Measurements from ENCODE around the gene CABP2.
A peak's percentile ranks its signal among the peaks of the same experiment; 100 is the strongest.

Gene CABP2

GRCh38 chr11:67510023-67510345 lies 13.3 kb downstream of the CABP2 start:
- Histone ChIP-seq H3K36me3 (no peaks in the 10 kb centered on the region), H3K27ac (no peak overlapping the region), H3K4me2 (no peak overlapping the region), H3K4me1 (peaks cover 33% of the 10 kb centered on the region), H3K27me3 (no peaks in the 10 kb centered on the region), H4K20me1 (peaks cover 17% of the 10 kb centered on the region), H3K9ac (no peak overlapping the region), H3K9me3 (no peaks in the 10 kb centered on the region), H3K4me3 (no peak overlapping the region)
- no peak for TF ChIP-seq Cebpa-rat (IDR thresholded peaks at IDR 0.05)

- Histone ChIP-seq H3K27ac (peak overlapping the region; percentile 85), H3K9me3 (no peaks in the 10 kb centered on the region), H4K20me1 (peaks cover 30% of the 10 kb centered on the region), H3K4me1 (peaks cover 38% of the 10 kb centered on the region), H3K4me3 (peak overlapping the region; percentile 82), H3K9ac (peak overlapping the region; percentile 82), H3K27me3 (peaks cover 4% of the 10 kb centered on the region; the same call in 1 of the 2 replicates), H3K36me3 (no peaks in the 10 kb centered on the region), H3K4me2 (peak overlapping the region; percentile 90)
- no peak for TF ChIP-seq Cebpa-rat (IDR thresholded peaks at IDR 0.05)
Observed at GRCh38 chr11:67508486-67509121, 14.6 kb downstream of the CABP2 start.

GRCh38 chr11:67507864-67508485 lies 15.3 kb downstream of the CABP2 start, which contains the start of gene CDK2AP2:
TSS of gene CDK2AP2 (minus strand) at chr11:67508162. CDS start at chr11:67508082, 80 bp downstream.
- peak within 1 kb of the TSS; percentile 85 for H3K27ac ChIP-seq
- H4K20me1 ChIP-seq = peaks cover 37% of the 10 kb centered on the region
- H3K4me1 ChIP-seq = peaks cover 45% of the 10 kb centered on the region
- peak within 1 kb of the TSS; percentile 82 for H3K4me3 ChIP-seq
- H3K4me2 ChIP-seq = peak within 1 kb of the TSS; percentile 94
- H3K36me3 ChIP-seq = peaks cover 3% of the 10 kb centered on the region; the same call in 1 of the 2 replicates
- H3K9me3 ChIP-seq = no peaks in the 10 kb centered on the region
- peaks cover 9% of the 10 kb centered on the region; the same call in 1 of the 2 replicates for H3K27me3 ChIP-seq
- peak within 1 kb of the TSS; percentile 82 for H3K9ac ChIP-seq
- no peak for TF ChIP-seq Cebpa-rat (IDR thresholded peaks at IDR 0.05)

DNA sequence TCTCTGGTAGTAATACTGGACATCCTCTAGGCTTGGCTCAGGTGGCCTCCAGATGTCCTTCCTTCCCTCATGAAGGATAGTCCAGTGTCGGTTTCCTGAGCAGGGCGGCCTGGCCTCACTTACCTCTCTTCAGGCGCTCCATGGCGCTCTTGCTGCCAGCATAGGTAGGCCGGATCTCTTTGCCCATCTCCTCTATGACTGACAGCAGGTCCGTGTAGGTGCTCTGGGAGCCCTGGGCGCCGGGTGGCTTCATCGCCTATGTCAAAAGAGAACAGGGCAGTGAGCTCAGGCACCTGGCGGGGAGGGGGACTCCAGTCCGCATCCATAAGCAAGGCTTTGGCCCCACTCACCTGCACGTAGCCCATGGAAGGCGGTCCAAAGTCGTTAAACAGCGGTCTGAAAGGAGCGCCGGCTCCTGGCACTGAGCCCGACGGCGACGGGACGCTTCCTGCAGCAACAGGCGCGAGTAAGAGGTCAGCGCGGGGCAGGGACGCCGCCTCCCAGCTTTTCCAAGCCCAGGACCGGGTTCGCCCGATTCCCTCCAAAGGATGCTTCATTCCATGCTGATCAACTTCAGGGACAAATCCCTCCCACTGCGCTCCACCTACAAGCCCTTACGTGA lies 15.9 kb downstream of the CABP2 start:
- Histone ChIP-seq H3K4me2 (peak overlapping the region; percentile 94), H3K4me3 (peak overlapping the region; percentile 82), H4K20me1 (peaks cover 43% of the 10 kb centered on the region), H3K4me1 (peaks cover 51% of the 10 kb centered on the region), H3K36me3 (peaks cover 9% of the 10 kb centered on the region), H3K27me3 (peaks cover 9% of the 10 kb centered on the region; the same call in 1 of the 2 replicates), H3K9me3 (no peaks in the 10 kb centered on the region), H3K9ac (peak overlapping the region; percentile 81), H3K27ac (peak overlapping the region; percentile 67; the same call in 1 of the 2 replicates)
- TF ChIP-seq Cebpa-rat (IDR thresholded peaks at IDR 0.05) = no peak

DNA sequence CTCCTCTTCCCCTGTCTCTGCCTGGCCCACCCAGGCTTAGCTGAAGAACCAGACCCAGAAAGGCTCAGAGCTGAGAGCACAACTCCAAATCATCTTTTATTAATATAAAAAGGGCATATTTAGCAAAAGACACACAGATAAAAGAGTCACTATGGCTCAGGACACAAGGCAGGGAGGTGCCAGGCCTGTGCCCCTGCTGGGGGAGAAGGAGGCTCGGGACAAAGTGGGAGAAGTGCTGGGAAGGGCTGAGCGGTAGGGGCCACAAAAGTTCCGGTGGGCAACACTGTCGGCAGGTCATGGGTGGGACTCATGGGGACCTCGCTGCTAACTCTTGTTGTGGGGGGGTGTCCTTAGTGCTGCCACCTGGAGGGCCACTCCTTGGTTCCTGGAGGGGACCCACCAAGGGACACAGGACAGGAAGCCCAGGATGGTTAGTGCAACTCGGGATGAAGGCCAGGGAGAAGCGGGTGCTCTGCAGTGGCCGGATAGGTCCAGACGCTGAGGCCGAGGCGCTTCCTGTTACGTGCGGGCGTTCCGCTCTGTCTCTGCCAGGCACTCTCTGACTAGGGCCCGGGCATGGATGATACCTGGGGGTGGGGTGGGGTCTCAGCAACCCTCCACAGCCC lies 16.7 kb downstream of the CABP2 start:
- Histone ChIP-seq H3K4me1 (peaks cover 55% of the 10 kb centered on the region), H3K4me2 (peak overlapping the region; percentile 94), H3K27me3 (peaks cover 9% of the 10 kb centered on the region; the same call in 1 of the 2 replicates), H3K36me3 (peaks cover 17% of the 10 kb centered on the region), H3K4me3 (peak overlapping the region; percentile 82; the same call in 1 of the 2 replicates), H3K9ac (peak overlapping the region; percentile 81), H3K27ac (0 out of 2 replicates have a peak overlapping the region, but pooled peaks have one; percentile 22), H3K9me3 (no peaks in the 10 kb centered on the region), H4K20me1 (peaks cover 51% of the 10 kb centered on the region)
- no peak for TF ChIP-seq Cebpa-rat (IDR thresholded peaks at IDR 0.05)

GRCh38 chr11:67505605-67506396 lies 17.4 kb downstream of the CABP2 start:
- H3K9me3 ChIP-seq = no peaks in the 10 kb centered on the region
- H3K4me3 ChIP-seq = peak overlapping the region; percentile 81
- H3K4me2 ChIP-seq = peak overlapping the region; percentile 94
- H3K27ac ChIP-seq = peak overlapping the region; percentile 66
- peaks cover 24% of the 10 kb centered on the region for H3K36me3 ChIP-seq
- peaks cover 9% of the 10 kb centered on the region; the same call in 1 of the 2 replicates for H3K27me3 ChIP-seq
- H4K20me1 ChIP-seq = peaks cover 51% of the 10 kb centered on the region
- no peak for TF ChIP-seq Cebpa-rat (IDR thresholded peaks at IDR 0.05)
- peaks cover 59% of the 10 kb centered on the region for H3K4me1 ChIP-seq
- H3K9ac ChIP-seq = peak overlapping the region; percentile 81

GRCh38 chr11:67504950-67505581 lies 18.2 kb downstream of the CABP2 start, which contains the start of gene PITPNM1:
TSS of gene PITPNM1 (minus strand) at chr11:67505363. CDS start at chr11:67504180, 1,183 bp downstream.
- Histone ChIP-seq H3K9ac (peak within 1 kb of the TSS; percentile 81), H3K4me2 (peak within 1 kb of the TSS; percentile 94), H3K4me1 (peaks cover 67% of the 10 kb centered on the region), H3K9me3 (no peaks in the 10 kb centered on the region), H4K20me1 (peaks cover 51% of the 10 kb centered on the region), H3K36me3 (peaks cover 28% of the 10 kb centered on the region), H3K4me3 (peak within 1 kb of the TSS; percentile 81), H3K27me3 (peaks cover 9% of the 10 kb centered on the region; the same call in 1 of the 2 replicates), H3K27ac (peak within 1 kb of the TSS; percentile 76)
- TF ChIP-seq Cebpa-rat (IDR thresholded peaks at IDR 0.05) = no peak

DNA sequence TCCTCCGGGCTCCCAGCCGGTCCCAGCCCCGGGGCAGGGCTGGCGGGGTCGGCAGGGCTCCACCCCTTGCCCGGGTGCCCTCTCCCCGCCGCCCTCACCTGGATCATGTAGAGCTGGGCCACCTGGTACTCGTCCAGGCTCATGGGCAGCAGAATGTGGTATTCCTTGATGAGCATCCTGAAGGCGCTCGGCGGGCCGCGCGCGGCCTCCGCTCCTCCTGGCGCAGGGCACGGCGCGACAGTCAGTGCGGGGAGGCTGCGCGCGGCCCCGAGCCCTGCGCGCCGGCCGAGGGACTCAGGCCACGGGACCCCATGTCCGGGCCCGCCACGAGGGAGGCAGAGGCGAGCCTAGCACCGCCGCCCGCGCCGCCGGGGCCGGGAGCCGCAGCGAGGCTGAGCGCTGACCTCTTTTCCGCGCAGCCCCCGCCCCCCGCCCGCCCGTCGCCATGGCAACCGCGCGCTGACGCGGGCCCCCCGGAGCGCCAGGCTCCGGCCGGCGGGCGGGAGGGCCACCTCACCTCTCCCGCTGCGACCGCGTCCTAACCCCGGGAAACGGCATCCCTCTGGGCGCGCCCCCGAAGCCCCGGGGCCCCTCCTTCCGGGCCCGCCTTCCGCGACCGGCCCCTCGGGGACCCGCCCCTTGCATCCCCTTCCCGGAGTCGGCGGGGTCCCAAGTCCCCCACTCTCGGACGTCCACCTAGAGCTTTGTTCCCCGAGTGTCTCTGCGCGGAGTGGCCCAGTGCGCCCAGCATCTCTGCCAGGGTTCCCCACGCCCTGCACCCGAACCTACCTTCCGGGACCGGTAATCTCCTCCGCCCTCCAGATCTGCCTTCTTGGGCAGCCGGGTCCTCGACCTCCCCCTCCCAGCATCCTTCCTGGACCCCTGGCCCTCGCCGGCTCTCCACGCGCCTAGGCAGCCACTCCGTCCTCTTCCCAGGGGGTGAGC lies 19.0 kb downstream of the CABP2 start:
- Histone ChIP-seq H3K9me3 (no peaks in the 10 kb centered on the region), H3K9ac (peak overlapping the region; percentile 81), H3K4me3 (peak overlapping the region; percentile 81), H3K27ac (peak overlapping the region; percentile 76), H3K4me1 (peaks cover 67% of the 10 kb centered on the region), H3K36me3 (peaks cover 34% of the 10 kb centered on the region), H3K27me3 (peaks cover 9% of the 10 kb centered on the region; the same call in 1 of the 2 replicates), H4K20me1 (peaks cover 51% of the 10 kb centered on the region), H3K4me2 (peak overlapping the region; percentile 94)
- no peak for TF ChIP-seq Cebpa-rat (IDR thresholded peaks at IDR 0.05)
